SHP77 treated with DMSO at 0.1 percent for 48 hours (cell line): ENCODE measurements around the gene MFRP.
"Not testable (repeated sequence)": the region's sequence is repeated elsewhere in the genome, so short reads cannot be mapped to it uniquely, and the experiment has no call there.

Experiments
- DNase-seq: peaks from one replicate; lab custom pipeline; 2025; lab: John Stamatoyannopoulos, UW

The MFRP gene

GRCh38 chr11:119346605-119347004 is at the start of gene MFRP:
TSS of gene MFRP (minus strand) at chr11:119346705. CDS start at chr11:119346513, 192 bp downstream.
- no peak for DNase-seq

- DNase-seq: no peak
Measured at GRCh38 chr11:119391275-119391674, 44.8 kb upstream of the MFRP start.

- no peak for DNase-seq
Measured at GRCh38 chr11:119389611-119390254, 43.2 kb upstream of the MFRP start.

- DNase-seq: no peak
Measured at GRCh38 chr11:119388103-119388502, 41.6 kb upstream of the MFRP start.

- DNase-seq: no peak
Measured at GRCh38 chr11:119384332-119384731, 37.8 kb upstream of the MFRP start.

- DNase-seq: not testable (repeated sequence)
Measured at GRCh38 chr11:119382513-119382912, 36.0 kb upstream of the MFRP start.

GRCh38 chr11:119382101-119382500 is 35.6 kb upstream of the MFRP start:
- no peak for DNase-seq

- DNase-seq: peak; percentile 93
Measured at GRCh38 chr11:119381181-119381988, 34.9 kb upstream of the MFRP start, which contains the start of gene USP2. TSS of gene USP2 (minus strand) at chr11:119381690. CDS start at chr11:119373480, 8,210 bp downstream.

- DNase-seq: no peak
Measured at GRCh38 chr11:119380827-119381180, 34.3 kb upstream of the MFRP start.

GRCh38 chr11:119380160-119380826 is 33.8 kb upstream of the MFRP start:
- DNase-seq: no peak

GRCh38 chr11:119378851-119379465 is 32.5 kb upstream of the MFRP start:
- no peak for DNase-seq

- no peak for DNase-seq
Measured at GRCh38 chr11:119377961-119378667, 31.6 kb upstream of the MFRP start.

- no peak for DNase-seq
Measured at GRCh38 chr11:119377112-119377901, 30.8 kb upstream of the MFRP start.

- peak; percentile 66 for DNase-seq
Measured at GRCh38 chr11:119376197-119376847, 29.8 kb upstream of the MFRP start.

- DNase-seq: no peak
Measured at GRCh38 chr11:119375337-119376196, 29.1 kb upstream of the MFRP start.

- no peak for DNase-seq
Measured at GRCh38 chr11:119374632-119375336, 28.3 kb upstream of the MFRP start.

- DNase-seq: peak; percentile 33
Measured at GRCh38 chr11:119373921-119374631, 27.6 kb upstream of the MFRP start.
